ENCODE results near the gene POGLUT2.

The POGLUT2 gene

DNA sequence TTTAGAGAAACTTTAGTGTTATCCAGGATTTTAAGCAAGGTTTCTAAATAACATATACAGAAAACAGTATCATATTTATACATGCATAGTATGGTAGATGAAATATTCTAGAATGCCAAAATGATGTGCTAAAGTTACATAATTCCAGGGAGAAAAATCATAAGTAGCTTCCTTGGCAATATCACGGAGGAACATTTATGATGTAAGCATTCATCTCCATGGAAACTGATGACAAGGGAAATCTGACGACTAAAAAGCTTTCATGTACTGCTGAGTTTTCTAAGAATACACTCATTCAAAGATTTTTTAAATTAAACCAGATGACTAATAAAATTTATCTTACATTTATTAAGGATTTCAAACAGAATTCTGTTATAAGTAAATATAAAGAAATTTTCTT is 29.9 kb downstream of the POGLUT2 start:
- no peak for DNase-seq (ENCODE audit: low spot score)

DNA sequence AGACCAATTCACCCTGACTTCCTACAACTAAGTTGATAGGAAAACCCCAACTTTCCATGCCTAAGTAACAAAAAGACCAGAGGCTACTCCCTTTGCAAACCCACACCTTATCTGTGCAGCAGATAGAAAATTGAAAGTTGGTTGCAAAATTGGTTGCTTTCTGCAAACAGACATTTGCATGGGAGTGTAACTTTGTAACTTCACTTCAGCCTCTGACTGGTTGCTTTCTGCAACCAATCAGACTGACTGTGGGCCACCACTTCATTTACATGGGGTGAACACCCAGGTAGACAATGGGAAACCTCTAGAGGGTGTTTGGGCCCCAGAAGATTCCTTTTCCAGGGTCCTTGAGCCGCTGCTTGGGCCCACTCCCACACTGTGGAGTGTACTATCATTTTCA is 35.0 kb downstream of the POGLUT2 start:
- no peak for DNase-seq (ENCODE audit: low spot score)

DNA sequence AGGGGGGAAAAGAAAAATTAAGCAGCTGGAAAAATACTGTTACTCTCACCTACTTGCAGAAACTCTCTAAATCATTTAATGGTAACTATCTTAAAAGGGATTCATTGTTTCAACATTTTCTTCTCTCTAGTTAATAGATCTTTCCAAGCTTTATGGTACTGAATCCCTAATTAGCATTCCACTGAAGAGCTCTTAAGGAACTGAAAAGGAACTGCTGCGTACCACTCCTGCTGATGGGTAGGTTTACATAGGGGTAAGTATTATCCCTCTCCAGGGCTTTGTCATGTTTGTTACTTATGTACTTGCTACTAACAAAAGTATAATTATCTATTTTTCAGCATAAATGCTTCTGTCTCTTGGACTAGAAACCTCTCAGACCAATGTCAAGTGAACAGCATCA is 37.7 kb downstream of the POGLUT2 start:
- DNase-seq (ENCODE audit: low spot score) = no peak

DNA sequence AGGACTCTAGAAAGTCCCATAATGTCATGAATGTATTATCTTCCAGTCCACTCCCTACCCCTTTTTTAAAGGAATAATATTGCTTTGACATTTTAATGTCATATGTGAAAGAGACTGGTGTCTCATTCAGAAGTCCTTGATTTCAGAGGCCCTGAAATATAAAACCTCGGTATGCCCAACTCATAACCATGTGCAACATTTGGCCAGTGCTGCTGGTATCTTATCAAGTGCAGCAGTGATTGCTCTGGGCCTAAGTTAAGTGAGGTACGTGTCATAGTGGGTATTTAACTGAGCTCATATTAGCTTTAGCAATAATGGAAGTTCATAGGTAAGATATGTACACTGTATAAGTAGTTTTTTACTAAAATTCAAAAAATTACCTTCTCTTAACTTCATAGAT is 39.9 kb downstream of the POGLUT2 start:
- DNase-seq (ENCODE audit: low spot score) = no peak

DNA sequence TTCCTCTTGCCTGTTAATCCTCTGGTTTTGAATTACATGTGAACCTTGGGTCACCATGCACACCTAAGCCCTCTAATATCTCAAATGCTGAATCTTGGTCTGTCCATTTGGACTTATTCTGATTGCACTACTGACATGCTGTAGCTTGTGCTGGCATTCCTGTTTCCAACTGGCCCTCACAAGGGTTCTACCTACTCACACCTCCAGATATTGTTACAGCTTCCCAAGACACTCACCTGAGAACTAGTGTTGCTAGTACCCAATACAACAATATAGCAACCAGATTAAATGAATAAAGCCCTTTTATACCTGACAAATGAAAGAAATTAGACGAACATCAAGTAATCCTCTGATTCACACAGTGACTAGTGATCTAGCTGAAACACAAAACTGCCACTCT is 41.8 kb downstream of the POGLUT2 start:
- DNase-seq (ENCODE audit: low spot score) = no peak

DNA sequence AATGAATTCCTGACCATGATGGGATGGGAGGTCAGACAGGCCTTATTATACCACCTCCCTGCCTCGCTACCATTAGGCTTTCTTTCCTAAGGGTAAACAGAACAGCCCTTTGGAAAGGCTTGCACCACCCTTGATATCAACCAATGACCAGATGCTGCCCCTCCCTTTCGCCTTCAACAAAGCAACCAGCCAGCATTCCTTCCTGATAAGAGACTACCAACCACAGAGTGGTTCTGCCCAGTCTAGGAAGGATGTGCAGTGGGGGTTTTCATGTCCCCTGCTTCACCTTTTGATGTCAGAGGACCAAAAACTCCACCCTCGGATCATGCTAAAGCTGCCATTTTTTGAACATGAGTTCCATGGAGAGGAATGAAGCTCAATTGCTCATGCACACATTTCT is 46.9 kb downstream of the POGLUT2 start:
- DNase-seq (ENCODE audit: low spot score) = no peak

DNA sequence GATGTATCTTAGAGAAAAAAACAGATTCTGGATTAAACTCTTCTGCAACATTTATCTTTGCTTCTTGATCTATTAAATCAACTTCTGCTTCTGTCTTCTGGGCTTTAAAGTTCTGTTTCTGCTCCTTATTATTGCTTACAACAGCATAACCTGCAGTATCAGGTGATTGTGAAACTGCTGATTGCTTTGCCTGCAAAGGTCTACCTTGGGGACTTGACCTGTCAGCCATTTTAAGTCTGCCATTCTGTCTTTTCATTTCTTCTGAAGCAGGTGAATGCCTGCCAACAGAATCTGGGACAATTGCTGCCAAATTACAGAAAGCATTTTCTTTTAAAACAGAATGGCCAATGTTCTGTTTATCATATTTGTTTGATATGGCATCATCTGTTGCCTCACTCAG is 56.3 kb downstream of the POGLUT2 start:
- DNase-seq (ENCODE audit: low spot score) = no peak

DNA sequence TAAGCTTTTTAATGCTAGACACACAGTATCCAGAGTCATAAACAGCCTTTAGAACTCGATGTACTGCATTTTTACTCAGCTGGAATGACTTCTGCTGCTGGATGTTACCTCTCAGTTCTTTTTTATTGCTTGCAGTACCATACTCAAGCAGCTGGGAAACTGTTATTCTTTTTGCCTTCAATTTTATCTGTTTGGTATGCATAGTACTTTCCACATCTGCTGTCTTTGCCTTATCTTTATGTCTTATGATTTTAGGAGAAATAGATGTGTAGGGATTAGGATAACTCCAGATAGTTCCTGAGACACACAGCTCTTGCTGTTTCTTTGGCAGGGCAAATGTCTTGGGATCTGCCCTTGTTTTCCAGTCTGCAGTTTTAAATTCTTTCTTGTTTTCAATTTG is 56.7 kb downstream of the POGLUT2 start:
- no peak for DNase-seq (ENCODE audit: low spot score)

All from CD4-positive, alpha-beta T cell treated with Interleukin-15 for 4 hours (primary cell).